Stimulated activated CD4-positive, alpha-beta T cell treated with anti-CD3 and anti-CD28 coated beads, Interleukin-15, amount 100 ng/mL, for 24 hours (primary cell): ENCODE data around the gene PTDSS2.

ENCODE experiments used
- DNase-seq: peaks from one replicate; pipeline ENCODE4 v3.0.0-alpha.2; 2020

PTDSS2 gene

GRCh38 chr11:471468-472145 is 21.5 kb downstream of the PTDSS2 start:
- DNase-seq: no peak

- DNase-seq: no peak
Observed at GRCh38 chr11:472272-472671, 22.2 kb downstream of the PTDSS2 start.

GRCh38 chr11:472816-473215 is 22.7 kb downstream of the PTDSS2 start:
- no peak for DNase-seq

- no peak for DNase-seq
Observed at GRCh38 chr11:473415-473814, 23.3 kb downstream of the PTDSS2 start.

- no peak for DNase-seq
Observed at GRCh38 chr11:473962-474785, 24.1 kb downstream of the PTDSS2 start.

- DNase-seq: no peak
Observed at GRCh38 chr11:474914-475506, 24.9 kb downstream of the PTDSS2 start.

- DNase-seq: no peak
Observed at GRCh38 chr11:475941-476340, 25.9 kb downstream of the PTDSS2 start.

- no peak for DNase-seq
Observed at GRCh38 chr11:476416-476815, 26.3 kb downstream of the PTDSS2 start.

GRCh38 chr11:477052-477715 is 27.1 kb downstream of the PTDSS2 start:
- no peak for DNase-seq

- no peak for DNase-seq
Observed at GRCh38 chr11:479311-479710, 29.2 kb downstream of the PTDSS2 start.

GRCh38 chr11:484616-485015 is 34.5 kb downstream of the PTDSS2 start:
- DNase-seq: no peak

- no peak for DNase-seq
Observed at GRCh38 chr11:486189-486588, 36.1 kb downstream of the PTDSS2 start.

- DNase-seq: no peak
Observed at GRCh38 chr11:487571-488021, 37.5 kb downstream of the PTDSS2 start.

GRCh38 chr11:488062-488461 is 38.0 kb downstream of the PTDSS2 start:
- no peak for DNase-seq

- DNase-seq: no peak
Observed at GRCh38 chr11:488579-488978, 38.5 kb downstream of the PTDSS2 start.

- DNase-seq: no peak
Observed at GRCh38 chr11:488992-489391, 38.9 kb downstream of the PTDSS2 start.

GRCh38 chr11:489610-490185 is 39.6 kb downstream of the PTDSS2 start:
- DNase-seq: no peak

- DNase-seq: no peak
Observed at GRCh38 chr11:490186-490929, 40.3 kb downstream of the PTDSS2 start.

- no peak for DNase-seq
Observed at GRCh38 chr11:490930-491260, 40.8 kb downstream of the PTDSS2 start.

GRCh38 chr11:491358-491757 is 41.3 kb downstream of the PTDSS2 start:
- DNase-seq: no peak

GRCh38 chr11:492427-493226 is 42.5 kb downstream of the PTDSS2 start:
- no peak for DNase-seq
